SK-N-SH treated with all-trans-retinoic acid at 6 μM for 48 hours (cell line): ENCODE measurements around the gene PRKD2.

Experiments
- ATAC-seq: fragments of 200-7000 bp; cut with Tn5 transposase; 3 replicates; pipeline ENCODE4 v1.9.1; 2020; ENCODE audit warnings: mild to moderate bottlenecking, moderate library complexity
- BACH2 ChIP-seq: fragments of 250-450 bp; sonication (Bioruptor Pico); IDR thresholded peaks from 2 replicates; pipeline ENCODE4 v1.9.0; 2021; ENCODE audit warnings: mild to moderate bottlenecking, borderline replicate concordance
- CSDC2 ChIP-seq: fragments of 250-450 bp; sonication (Bioruptor Pico); IDR thresholded peaks from 2 replicates; pipeline ENCODE4 v1.5.0; 2020; ENCODE audit warnings: mild to moderate bottlenecking, moderate library complexity
- ESRRG ChIP-seq: fragments of 250-450 bp; sonication (Bioruptor Pico); IDR thresholded peaks from 2 replicates; pipeline ENCODE4 v1.6.1; 2021; ENCODE audit warnings: mild to moderate bottlenecking
- ISL1 ChIP-seq: fragments of 250-450 bp; sonication (Bioruptor Pico); IDR thresholded peaks from 2 replicates; pipeline ENCODE4 v2.1.2; 2022; ENCODE audit warnings: mild to moderate bottlenecking, moderate library complexity
- OSR1 ChIP-seq: fragments of 250-450 bp; sonication (Bioruptor Pico); IDR thresholded peaks from 2 replicates; pipeline ENCODE4 v1.8.0; 2022; ENCODE audit warnings: moderate library complexity, mild to moderate bottlenecking, inconsistent platforms
- PPARA ChIP-seq: fragments of 250-450 bp; sonication (Bioruptor Pico); IDR thresholded peaks from 2 replicates; pipeline ENCODE4 v1.5.0; 2020; ENCODE audit warnings: mild to moderate bottlenecking, borderline replicate concordance
- RARB ChIP-seq: fragments of 250-450 bp; sonication (Bioruptor Pico); IDR thresholded peaks from 2 replicates; pipeline ENCODE4 v1.8.0; 2021; ENCODE audit warnings: mild to moderate bottlenecking, moderate library complexity
- SNAI2 ChIP-seq: fragments of 250-450 bp; sonication (Bioruptor Pico); IDR thresholded peaks from 2 replicates; pipeline ENCODE4 v1.5.0; 2020; ENCODE audit warnings: mild to moderate bottlenecking, moderate library complexity
- TOX ChIP-seq: fragments of 250-450 bp; sonication (Bioruptor Pico); IDR thresholded peaks from 2 replicates; pipeline ENCODE4 v1.8.0; 2021; ENCODE audit warnings: mild to moderate bottlenecking, moderate library complexity, borderline replicate concordance
- ZC3H10 ChIP-seq: fragments of 250-450 bp; sonication (Bioruptor Pico); IDR thresholded peaks from 2 replicates; pipeline ENCODE4 v1.5.1; 2021; ENCODE audit warnings: mild to moderate bottlenecking, moderate library complexity
- ZFP3 ChIP-seq: fragments of 250-450 bp; sonication (Bioruptor Pico); IDR thresholded peaks from 2 replicates; pipeline ENCODE4 v1.5.0; 2020; ENCODE audit warnings: mild to moderate bottlenecking, moderate library complexity
- ZFP30 ChIP-seq: fragments of 450-650 bp; formaldehyde crosslinking; IDR thresholded peaks from 2 replicates; pipeline ENCODE4 v1.5.0; 2022; ENCODE audit warnings: mild to moderate bottlenecking, moderate library complexity
- ZNF70 ChIP-seq: fragments of 450-650 bp; formaldehyde crosslinking; IDR thresholded peaks from 2 replicates; pipeline ENCODE4 v1.5.0; 2020; ENCODE audit warnings: mild to moderate bottlenecking, moderate library complexity
- ZNF8 ChIP-seq: fragments of 450-650 bp; formaldehyde crosslinking; IDR thresholded peaks from 2 replicates; pipeline ENCODE4 v1.5.0; 2020; ENCODE audit warnings: mild to moderate bottlenecking, moderate library complexity
- TF ChIP-seq, protein P1 (sequence below): fragments of 250-450 bp; sonication (Bioruptor Pico); IDR thresholded peaks from 2 replicates; pipeline ENCODE4 v1.8.0; 2021; ENCODE audit warnings: low read depth, mild to moderate bottlenecking, moderate library complexity, borderline replicate concordance
- TF ChIP-seq, protein P2 (sequence below): fragments of 250-450 bp; sonication (Bioruptor Pico); IDR thresholded peaks from 2 replicates; pipeline ENCODE4 v1.5.1; 2021; ENCODE audit warnings: mild to moderate bottlenecking, moderate library complexity
- TF ChIP-seq, protein P3 (sequence below): fragments of 250-450 bp; sonication (Bioruptor Pico); IDR thresholded peaks from 2 replicates; pipeline ENCODE4 v1.5.1; 2020; ENCODE audit warnings: low read depth, mild to moderate bottlenecking, moderate library complexity
- TF ChIP-seq, protein P4 (sequence below): fragments of 250-450 bp; sonication (Bioruptor Pico); IDR thresholded peaks from 2 replicates; pipeline ENCODE4 v1.5.0; 2020; ENCODE audit warnings: mild to moderate bottlenecking, moderate library complexity

The PRKD2 gene

DNA sequence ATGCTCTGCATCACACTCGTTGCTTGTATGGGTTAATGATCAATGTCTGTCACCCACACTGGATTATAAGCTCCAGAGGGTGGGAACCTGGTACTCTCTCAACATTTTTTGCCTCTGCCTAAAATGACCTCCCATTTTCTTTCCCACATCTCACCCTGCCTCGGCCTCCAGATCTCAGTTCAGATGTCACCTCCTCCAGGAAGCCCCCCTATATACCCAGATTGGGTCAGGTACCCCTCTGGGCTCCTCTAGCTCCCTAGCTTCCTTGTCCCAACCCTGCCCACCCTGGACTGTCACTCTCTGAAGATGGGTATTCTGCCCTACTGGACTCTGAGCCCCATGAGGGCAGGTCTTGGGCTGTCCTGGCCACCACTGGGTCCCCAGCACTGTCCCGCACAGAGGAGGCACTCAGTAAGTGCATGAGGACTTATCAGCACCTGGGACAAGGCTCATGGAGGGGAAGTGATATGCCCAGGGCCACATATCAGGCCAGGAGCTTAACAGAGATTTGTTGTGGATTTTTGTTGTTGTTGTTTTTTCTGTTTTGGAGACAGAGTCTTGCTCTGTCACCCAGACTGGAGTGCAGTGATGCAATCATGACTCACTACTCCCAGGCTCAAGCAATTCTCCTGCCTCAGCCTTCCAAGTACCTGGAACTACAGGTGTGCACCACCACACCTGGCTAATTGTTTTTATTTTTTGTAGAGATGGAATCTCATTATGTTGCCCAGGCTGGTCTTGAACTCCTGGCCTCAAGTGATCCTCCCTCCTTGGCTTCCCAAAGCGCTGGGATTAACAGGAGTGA is 23.8 kb downstream of the PRKD2 start:
- no peak for ATAC-seq
- no peak for TF ChIP-seq TOX (CRISPR knock-in tag)
- TF ChIP-seq ZFP3 (CRISPR knock-in tag) = no peak
- TF ChIP-seq ZNF8 (CRISPR knock-in tag) = no peak
- TF ChIP-seq RARB (CRISPR knock-in tag) = no peak
- no peak for TF ChIP-seq SNAI2
- TF ChIP-seq ZFP30 (CRISPR knock-in tag) = no peak
- TF ChIP-seq ISL1 (CRISPR knock-in tag) = no peak
- no peak for TF ChIP-seq PPARA (CRISPR knock-in tag)
- TF ChIP-seq, protein P1, sequence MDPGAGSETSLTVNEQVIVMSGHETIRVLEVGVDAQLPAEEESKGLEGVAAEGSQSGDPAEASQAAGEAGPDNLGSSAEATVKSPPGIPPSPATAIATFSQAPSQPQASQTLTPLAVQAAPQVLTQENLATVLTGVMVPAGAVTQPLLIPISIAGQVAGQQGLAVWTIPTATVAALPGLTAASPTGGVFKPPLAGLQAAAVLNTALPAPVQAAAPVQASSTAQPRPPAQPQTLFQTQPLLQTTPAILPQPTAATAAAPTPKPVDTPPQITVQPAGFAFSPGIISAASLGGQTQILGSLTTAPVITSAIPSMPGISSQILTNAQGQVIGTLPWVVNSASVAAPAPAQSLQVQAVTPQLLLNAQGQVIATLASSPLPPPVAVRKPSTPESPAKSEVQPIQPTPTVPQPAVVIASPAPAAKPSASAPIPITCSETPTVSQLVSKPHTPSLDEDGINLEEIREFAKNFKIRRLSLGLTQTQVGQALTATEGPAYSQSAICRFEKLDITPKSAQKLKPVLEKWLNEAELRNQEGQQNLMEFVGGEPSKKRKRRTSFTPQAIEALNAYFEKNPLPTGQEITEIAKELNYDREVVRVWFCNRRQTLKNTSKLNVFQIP (CRISPR knock-in tag) = no peak
- TF ChIP-seq, protein P2, sequence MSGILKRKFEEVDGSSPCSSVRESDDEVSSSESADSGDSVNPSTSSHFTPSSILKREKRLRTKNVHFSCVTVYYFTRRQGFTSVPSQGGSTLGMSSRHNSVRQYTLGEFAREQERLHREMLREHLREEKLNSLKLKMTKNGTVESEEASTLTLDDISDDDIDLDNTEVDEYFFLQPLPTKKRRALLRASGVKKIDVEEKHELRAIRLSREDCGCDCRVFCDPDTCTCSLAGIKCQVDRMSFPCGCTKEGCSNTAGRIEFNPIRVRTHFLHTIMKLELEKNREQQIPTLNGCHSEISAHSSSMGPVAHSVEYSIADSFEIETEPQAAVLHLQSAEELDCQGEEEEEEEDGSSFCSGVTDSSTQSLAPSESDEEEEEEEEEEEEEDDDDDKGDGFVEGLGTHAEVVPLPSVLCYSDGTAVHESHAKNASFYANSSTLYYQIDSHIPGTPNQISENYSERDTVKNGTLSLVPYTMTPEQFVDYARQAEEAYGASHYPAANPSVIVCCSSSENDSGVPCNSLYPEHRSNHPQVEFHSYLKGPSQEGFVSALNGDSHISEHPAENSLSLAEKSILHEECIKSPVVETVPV (CRISPR knock-in tag) = no peak
- TF ChIP-seq OSR1 (CRISPR knock-in tag) = no peak
- no peak for TF ChIP-seq ZNF70 (CRISPR knock-in tag)
- no peak for TF ChIP-seq BACH2 (CRISPR knock-in tag)
- TF ChIP-seq, protein P3, sequence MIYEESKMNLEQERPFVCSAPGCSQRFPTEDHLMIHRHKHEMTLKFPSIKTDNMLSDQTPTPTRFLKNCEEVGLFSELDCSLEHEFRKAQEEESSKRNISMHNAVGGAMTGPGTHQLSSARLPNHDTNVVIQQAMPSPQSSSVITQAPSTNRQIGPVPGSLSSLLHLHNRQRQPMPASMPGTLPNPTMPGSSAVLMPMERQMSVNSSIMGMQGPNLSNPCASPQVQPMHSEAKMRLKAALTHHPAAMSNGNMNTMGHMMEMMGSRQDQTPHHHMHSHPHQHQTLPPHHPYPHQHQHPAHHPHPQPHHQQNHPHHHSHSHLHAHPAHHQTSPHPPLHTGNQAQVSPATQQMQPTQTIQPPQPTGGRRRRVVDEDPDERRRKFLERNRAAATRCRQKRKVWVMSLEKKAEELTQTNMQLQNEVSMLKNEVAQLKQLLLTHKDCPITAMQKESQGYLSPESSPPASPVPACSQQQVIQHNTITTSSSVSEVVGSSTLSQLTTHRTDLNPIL (CRISPR knock-in tag) = no peak
- TF ChIP-seq ESRRG (CRISPR knock-in tag) = no peak
- TF ChIP-seq, protein P4, sequence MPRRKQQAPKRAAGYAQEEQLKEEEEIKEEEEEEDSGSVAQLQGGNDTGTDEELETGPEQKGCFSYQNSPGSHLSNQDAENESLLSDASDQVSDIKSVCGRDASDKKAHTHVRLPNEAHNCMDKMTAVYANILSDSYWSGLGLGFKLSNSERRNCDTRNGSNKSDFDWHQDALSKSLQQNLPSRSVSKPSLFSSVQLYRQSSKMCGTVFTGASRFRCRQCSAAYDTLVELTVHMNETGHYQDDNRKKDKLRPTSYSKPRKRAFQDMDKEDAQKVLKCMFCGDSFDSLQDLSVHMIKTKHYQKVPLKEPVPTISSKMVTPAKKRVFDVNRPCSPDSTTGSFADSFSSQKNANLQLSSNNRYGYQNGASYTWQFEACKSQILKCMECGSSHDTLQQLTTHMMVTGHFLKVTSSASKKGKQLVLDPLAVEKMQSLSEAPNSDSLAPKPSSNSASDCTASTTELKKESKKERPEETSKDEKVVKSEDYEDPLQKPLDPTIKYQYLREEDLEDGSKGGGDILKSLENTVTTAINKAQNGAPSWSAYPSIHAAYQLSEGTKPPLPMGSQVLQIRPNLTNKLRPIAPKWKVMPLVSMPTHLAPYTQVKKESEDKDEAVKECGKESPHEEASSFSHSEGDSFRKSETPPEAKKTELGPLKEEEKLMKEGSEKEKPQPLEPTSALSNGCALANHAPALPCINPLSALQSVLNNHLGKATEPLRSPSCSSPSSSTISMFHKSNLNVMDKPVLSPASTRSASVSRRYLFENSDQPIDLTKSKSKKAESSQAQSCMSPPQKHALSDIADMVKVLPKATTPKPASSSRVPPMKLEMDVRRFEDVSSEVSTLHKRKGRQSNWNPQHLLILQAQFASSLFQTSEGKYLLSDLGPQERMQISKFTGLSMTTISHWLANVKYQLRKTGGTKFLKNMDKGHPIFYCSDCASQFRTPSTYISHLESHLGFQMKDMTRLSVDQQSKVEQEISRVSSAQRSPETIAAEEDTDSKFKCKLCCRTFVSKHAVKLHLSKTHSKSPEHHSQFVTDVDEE = no peak
- TF ChIP-seq, all 23 proteins: peak for 0

DNA sequence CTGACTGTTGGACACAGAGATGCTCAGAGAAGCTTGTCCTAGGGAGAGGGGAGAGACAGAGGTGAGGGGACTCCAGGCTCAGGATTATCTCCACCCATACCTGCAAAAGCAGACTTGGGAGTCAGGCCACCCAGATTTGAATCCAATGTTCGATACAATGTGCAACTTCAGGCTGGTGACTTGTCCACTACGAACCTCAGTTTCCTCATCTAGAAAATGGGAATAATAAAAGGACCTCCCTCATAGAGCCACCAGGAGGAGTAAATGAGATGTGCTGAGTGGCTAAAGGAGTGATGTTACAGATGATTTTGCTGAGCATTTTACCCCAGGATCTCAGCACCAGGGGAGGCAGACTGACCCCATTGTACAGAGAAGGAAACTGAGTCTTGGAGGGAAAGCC is 25.0 kb downstream of the PRKD2 start:
- no peak for ATAC-seq
- TF ChIP-seq ISL1 (CRISPR knock-in tag) (no peak), ZNF70 (CRISPR knock-in tag) (no peak), TOX (CRISPR knock-in tag) (no peak), ZC3H10 (CRISPR knock-in tag) (no peak)
- TF ChIP-seq, protein P3 (CRISPR knock-in tag) = no peak
- TF ChIP-seq, all 23 proteins: peak for 0

DNA sequence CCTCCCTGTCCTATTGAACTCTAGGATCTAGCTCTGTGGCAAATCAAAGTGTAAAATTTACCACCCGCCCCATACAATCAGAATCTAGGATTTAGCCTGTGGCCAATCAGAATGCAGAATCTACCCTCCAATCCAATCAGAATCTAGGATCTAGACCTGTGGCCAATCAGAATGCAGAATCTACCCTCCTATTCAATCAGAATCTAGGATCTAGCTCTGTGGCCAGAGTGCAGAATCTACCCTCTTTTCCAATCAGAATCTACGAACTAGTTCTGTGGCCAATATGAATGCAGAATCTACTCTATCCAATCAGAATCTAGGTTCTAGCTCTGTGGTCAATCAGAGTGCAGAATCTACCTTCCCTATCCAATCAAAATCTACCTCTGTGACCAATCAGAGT is 25.8 kb downstream of the PRKD2 start:
- TF ChIP-seq ZFP30 (CRISPR knock-in tag) (no peak), ZC3H10 (CRISPR knock-in tag) (no peak), CSDC2 (CRISPR knock-in tag) (no peak), ZNF8 (CRISPR knock-in tag) (no peak), ESRRG (CRISPR knock-in tag) (no peak), RARB (CRISPR knock-in tag) (no peak), ZFP3 (CRISPR knock-in tag) (no peak), PPARA (CRISPR knock-in tag) (no peak), SNAI2 (no peak), BACH2 (CRISPR knock-in tag) (no peak)
- TF ChIP-seq, protein P2 (CRISPR knock-in tag) = no peak
- TF ChIP-seq, protein P4 = no peak
- ATAC-seq = no peak
